Stomach (tissue), 4 donors: ENCODE data around the gene ZDHHC5.

Experiments
- EP300 ChIP-seq: sonication (generic); formaldehyde crosslinking; IDR thresholded peaks from one replicate; pipeline ENCODE4 v1.6.1; 2017; ENCODE audit warnings: antibody characterized with exemption
- POLR2A ChIP-seq, 4 donors: fragments of 450-650 bp; IDR thresholded peaks; one replicate each; pipeline ENCODE4 v1.6.1; 2016; ENCODE audit warnings: antibody characterized with exemption in 4 of 4, control low read depth in 2 of 4, mild to moderate bottlenecking in 1 of 4, moderate library complexity in 1 of 4
- POLR2AphosphoS5 ChIP-seq, 3 donors: sonication (generic); formaldehyde crosslinking; IDR thresholded peaks; one replicate each; pipeline ENCODE4 v1.6.1; 2016; ENCODE audit warnings: antibody characterized with exemption in 3 of 3
- TF ChIP-seq, protein P1 (sequence below), 7 experiments: fragments of 450-650 bp in 4 of 7; fragments of 200-600 bp in 3 of 7; sonication (generic) in 3 of 7; IDR thresholded peaks; one replicate each; pipeline ENCODE4 v1.5.1; 2016 to 2019; ENCODE audit warnings: antibody characterized with exemption in 7 of 7, control low read depth in 2 of 7, mild to moderate bottlenecking in 1 of 7

DNA sequence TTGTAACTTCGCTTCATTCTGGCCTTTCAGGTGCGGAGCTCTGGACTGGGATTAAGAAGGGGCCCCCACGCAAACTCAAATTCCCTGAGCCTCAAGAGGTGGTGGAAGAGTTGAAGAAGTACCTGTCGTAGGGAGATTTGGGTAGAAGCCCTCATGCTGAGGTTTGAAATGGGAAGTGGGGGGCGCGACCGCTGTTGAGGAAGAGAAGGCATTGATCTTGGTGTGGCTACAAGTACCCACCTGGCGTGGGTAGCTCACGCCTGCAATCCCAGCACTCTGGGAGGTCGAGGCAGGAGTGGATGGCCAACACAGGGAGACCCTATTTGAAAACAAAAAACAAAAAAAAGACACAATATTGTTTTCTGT lies 74.2 kb downstream of the ZDHHC5 start:
- no peak for TF ChIP-seq POLR2A (IDR thresholded peaks at IDR 0.05)
- TF ChIP-seq, protein P1, sequence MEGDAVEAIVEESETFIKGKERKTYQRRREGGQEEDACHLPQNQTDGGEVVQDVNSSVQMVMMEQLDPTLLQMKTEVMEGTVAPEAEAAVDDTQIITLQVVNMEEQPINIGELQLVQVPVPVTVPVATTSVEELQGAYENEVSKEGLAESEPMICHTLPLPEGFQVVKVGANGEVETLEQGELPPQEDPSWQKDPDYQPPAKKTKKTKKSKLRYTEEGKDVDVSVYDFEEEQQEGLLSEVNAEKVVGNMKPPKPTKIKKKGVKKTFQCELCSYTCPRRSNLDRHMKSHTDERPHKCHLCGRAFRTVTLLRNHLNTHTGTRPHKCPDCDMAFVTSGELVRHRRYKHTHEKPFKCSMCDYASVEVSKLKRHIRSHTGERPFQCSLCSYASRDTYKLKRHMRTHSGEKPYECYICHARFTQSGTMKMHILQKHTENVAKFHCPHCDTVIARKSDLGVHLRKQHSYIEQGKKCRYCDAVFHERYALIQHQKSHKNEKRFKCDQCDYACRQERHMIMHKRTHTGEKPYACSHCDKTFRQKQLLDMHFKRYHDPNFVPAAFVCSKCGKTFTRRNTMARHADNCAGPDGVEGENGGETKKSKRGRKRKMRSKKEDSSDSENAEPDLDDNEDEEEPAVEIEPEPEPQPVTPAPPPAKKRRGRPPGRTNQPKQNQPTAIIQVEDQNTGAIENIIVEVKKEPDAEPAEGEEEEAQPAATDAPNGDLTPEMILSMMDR (IDR thresholded peaks at IDR 0.05) = no peak
- no peak for TF ChIP-seq POLR2AphosphoS5 (IDR thresholded peaks at IDR 0.05)
- TF ChIP-seq EP300 = no peak
